ENCODE data around the gene KCNMB1.

KCNMB1 gene

GRCh38 chr5:170372971-170373370, 16.2 kb downstream of the KCNMB1 start:
- no peak for DNase-seq

DNA sequence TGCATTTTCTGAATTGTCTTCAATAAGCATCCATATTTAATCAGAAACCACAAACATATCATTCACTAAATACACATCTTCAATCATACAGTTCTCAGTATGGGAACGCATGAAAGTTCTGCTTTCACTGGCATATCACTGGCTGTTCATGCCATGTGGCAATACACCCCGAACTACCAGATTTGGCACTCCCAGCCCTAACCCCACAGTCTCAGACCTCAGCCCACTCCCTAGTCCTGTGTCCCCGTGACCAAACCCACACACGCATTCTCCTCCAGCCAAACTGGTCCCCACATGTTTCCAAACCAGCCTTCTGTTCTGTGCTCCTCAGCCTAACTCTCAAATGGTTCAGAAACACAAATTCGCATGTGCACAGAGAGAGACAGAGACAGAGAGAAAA, 20.6 kb downstream of the KCNMB1 start:
- no peak for DNase-seq

GRCh38 chr5:170366276-170366675, 22.9 kb downstream of the KCNMB1 start:
- DNase-seq: no peak

- DNase-seq: no peak
Measured at GRCh38 chr5:170365831-170366230, 23.3 kb downstream of the KCNMB1 start.

DNA sequence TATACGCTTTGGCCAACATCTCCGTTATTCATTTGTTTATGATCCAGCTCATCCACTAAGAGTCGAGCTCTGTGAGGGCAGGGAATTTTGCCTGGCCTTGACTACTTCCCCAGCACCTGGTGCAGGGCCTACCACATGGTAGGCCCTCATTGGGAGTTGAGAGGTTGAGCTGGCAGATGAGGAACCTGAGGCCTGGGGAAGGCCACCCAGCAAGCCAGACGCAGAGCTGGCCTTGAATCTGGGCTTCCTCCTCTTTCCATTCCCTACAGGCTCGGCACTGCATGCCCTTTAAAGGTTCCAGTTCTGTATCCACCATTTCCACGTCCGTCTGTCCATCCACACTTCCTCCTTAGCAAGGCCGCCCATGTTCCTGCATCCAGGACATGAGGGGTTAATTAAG, 24.2 kb downstream of the KCNMB1 start:
- no peak for DNase-seq

- DNase-seq: no peak
Measured at GRCh38 chr5:170363671-170364070, 25.5 kb downstream of the KCNMB1 start.

GRCh38 chr5:170362656-170363055, 26.5 kb downstream of the KCNMB1 start:
- DNase-seq: no peak

- DNase-seq: no peak
Measured at GRCh38 chr5:170362102-170362501, 27.1 kb downstream of the KCNMB1 start.

DNA sequence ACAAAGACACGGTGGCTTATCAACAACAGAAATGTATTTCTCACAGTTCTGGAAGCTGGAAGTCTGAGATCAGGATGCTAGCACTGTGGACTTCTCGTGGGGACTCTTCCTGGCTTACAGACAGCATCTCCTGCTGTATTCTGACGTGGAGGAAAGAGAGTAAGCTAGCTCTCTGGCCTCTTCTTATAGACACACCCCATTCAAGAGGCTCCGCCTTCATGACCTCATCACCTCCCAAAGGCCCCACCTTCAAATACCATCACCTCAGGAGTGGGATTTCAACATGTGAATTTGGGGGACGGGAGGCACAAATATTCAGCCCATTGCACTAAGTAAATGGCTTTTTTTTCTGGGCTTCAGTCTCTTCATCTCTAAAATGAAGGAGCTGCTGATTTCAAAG, 27.6 kb downstream of the KCNMB1 start:
- DNase-seq: no peak

- DNase-seq: no peak
Measured at GRCh38 chr5:170361116-170361515, 28.1 kb downstream of the KCNMB1 start.

GRCh38 chr5:170360709-170361108, 28.5 kb downstream of the KCNMB1 start:
- DNase-seq: no peak

GRCh38 chr5:170357955-170358444, 31.2 kb downstream of the KCNMB1 start:
- no peak for DNase-seq

GRCh38 chr5:170355601-170356098, 33.5 kb downstream of the KCNMB1 start:
- peak in 1 of 3 experiments; percentile 2 for DNase-seq

DNA sequence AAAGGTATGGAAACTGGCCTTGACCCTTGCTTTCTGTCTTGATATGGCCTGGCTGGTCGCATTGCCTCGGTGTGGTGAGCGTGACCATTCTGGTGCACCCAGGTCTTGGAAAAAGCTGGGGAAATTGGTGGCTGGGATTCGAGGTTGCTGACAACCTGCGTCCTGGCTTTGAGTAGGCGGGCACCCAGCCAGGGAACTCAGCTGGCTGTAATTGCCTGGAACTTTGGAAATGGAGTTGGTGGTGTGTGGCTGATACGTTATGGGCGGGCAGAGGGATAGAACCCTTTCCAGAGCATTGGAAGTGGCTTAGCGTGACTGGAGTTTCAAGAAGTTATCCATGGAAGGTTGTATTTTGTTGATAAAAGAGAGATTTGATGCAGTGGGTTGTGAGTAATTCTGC, 35.2 kb downstream of the KCNMB1 start:
- DNase-seq: no peak

- DNase-seq: no peak
Measured at GRCh38 chr5:170353011-170353761, 36.0 kb downstream of the KCNMB1 start.

GRCh38 chr5:170348137-170348633, 41.0 kb downstream of the KCNMB1 start:
- no peak for DNase-seq

DNA sequence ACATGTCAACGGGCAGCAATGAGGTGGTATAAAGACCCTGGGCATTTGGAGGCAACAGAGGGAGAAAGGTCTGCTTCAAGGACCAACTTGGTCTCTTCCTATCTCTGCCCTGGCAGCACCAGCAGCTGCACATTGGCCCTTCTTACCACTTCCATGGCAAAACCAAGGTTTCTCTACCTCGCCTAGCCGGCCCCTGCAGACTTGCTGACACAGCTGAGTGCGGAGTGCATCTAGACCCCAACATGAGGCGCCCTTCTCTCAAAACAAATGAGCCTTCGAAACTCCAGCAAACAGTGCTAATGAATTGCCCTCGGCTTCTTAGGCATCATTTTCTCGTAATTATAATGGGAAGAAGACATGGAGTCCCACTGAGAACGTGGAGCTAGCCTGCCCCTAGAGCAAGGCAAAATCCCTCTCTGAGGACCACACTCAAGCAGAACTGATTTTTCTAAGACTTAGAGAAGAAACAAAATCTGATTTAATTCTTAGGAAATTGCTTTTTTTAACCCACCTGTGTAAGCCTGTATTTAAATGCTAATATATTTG, 42.1 kb downstream of the KCNMB1 start:
- peak in 1 of 3 experiments; percentile 0 for DNase-seq

- DNase-seq: no peak
Measured at GRCh38 chr5:170345971-170346370, 43.2 kb downstream of the KCNMB1 start.

GRCh38 chr5:170343177-170343576, 46.0 kb downstream of the KCNMB1 start:
- DNase-seq: no peak

- DNase-seq: no peak
Measured at GRCh38 chr5:170342153-170342725, 46.9 kb downstream of the KCNMB1 start.

- DNase-seq: no peak
Measured at GRCh38 chr5:170341545-170341944, 47.6 kb downstream of the KCNMB1 start.

GRCh38 chr5:170339780-170340167, 49.4 kb downstream of the KCNMB1 start:
- DNase-seq: no peak

GRCh38 chr5:170338933-170339779, 50.0 kb downstream of the KCNMB1 start:
- DNase-seq: no peak
